Sigmoid colon (tissue), 7 donors: ENCODE measurements around the gene TSPAN1. TPM values are rescaled to one million over a fixed set of nuclear protein-coding genes. Genes with fewer than 3 reads are reported as not detected.

ENCODE experiments used
- DNase-seq: peaks from one replicate; pipeline ENCODE4 v3.0.0-alpha.2; 2019
- H3K27ac ChIP-seq, 4 donors: fragments of 200-600 bp; sonication (generic); one replicate each; pipeline ENCODE4 v1.5.1; 2016 to 2019; ENCODE audit warnings: mild to moderate bottlenecking in 1 of 4
- H3K27me3 ChIP-seq, 3 donors: fragments of 200-600 bp; sonication (generic); one replicate each; pipeline ENCODE4 v1.5.1; 2019; ENCODE audit warnings: mild to moderate bottlenecking in 1 of 3
- H3K36me3 ChIP-seq, 4 donors: fragments of 200-600 bp; sonication (generic); one replicate each; pipeline ENCODE4 v1.5.1; 2016 to 2019
- H3K4me1 ChIP-seq, 4 donors: fragments of 200-600 bp; sonication (generic); one replicate each; pipeline ENCODE4 v1.5.1; 2017 to 2019
- H3K4me3 ChIP-seq, 4 donors: fragments of 200-600 bp; sonication (generic); one replicate each; pipeline ENCODE4 v1.5.1; 2017 to 2019; ENCODE audit warnings: mild to moderate bottlenecking in 2 of 4, moderate library complexity in 1 of 4
- H3K9me3 ChIP-seq, 4 donors: fragments of 200-600 bp in 3 of 4; sonication (generic) in 3 of 4; one replicate each; pipeline versions ENCODE4 v1.5.1 to v1.6.1; 2013 to 2019
- EP300 ChIP-seq, 4 donors: sonication (generic); formaldehyde crosslinking; IDR thresholded peaks; one replicate each; pipeline ENCODE4 v1.6.1; 2017; ENCODE audit warnings: antibody characterized with exemption in 4 of 4
- POLR2A ChIP-seq, 2 donors: fragments of 450-650 bp; IDR thresholded peaks; one replicate each; pipeline ENCODE4 v1.6.1; 2016; ENCODE audit warnings: antibody characterized with exemption in 2 of 2, mild to moderate bottlenecking in 2 of 2, moderate library complexity in 2 of 2
- POLR2AphosphoS5 ChIP-seq, 4 donors: sonication (generic); formaldehyde crosslinking; IDR thresholded peaks; one replicate each; pipeline ENCODE4 v1.6.1; 2017; ENCODE audit warnings: antibody characterized with exemption in 4 of 4
- WGBS, 2 donors: extraction: QIAGEN DNeasy Blood & Tissue Kit; methylation state at CpG; one replicate each; pipeline ENCODE4 v1.1.7; 2013; 5-methylcytosine and 5-hydroxymethylcytosine counted together
- intact Hi-C: fragments of 100-400 bp; cut with DNase I; formaldehyde crosslinking; loops from one replicate; pipeline ENCODE4 v1.15.1; 2023
- polyA plus RNA-seq, 3 donors: library from polyadenylated mRNA; stranded (reverse); fragments of 200-250 nt; gene quantifications; one replicate each; pipeline ENCODE4 v1.2.3, GENCODE V29; 2013
- total RNA-seq, 4 donors: library from RNA; depleted of rRNA; stranded (reverse); fragments of >200 nt; gene quantifications; one replicate each; pipeline ENCODE4 v1.1.0, GENCODE V29; 2016
- TF ChIP-seq, protein P1 (sequence below), 4 experiments: fragments of 450-650 bp in 3 of 4; fragments of 200-600 bp in 1 of 4; IDR thresholded peaks; one replicate each; pipeline ENCODE4 v1.5.1; 2016 to 2019; ENCODE audit warnings: antibody characterized with exemption in 4 of 4, mild to moderate bottlenecking in 3 of 4, moderate library complexity in 2 of 4
- donor health status: healthy with polysubstance abuse.
- donor health status: Bipolar disorder and iron deficiency.
- donor health status: healthy.

Gene TSPAN1
- total and polyA plus RNA-seq, 7 donors = 0.95 to 1,233 (median 8.9) TPM

DNA sequence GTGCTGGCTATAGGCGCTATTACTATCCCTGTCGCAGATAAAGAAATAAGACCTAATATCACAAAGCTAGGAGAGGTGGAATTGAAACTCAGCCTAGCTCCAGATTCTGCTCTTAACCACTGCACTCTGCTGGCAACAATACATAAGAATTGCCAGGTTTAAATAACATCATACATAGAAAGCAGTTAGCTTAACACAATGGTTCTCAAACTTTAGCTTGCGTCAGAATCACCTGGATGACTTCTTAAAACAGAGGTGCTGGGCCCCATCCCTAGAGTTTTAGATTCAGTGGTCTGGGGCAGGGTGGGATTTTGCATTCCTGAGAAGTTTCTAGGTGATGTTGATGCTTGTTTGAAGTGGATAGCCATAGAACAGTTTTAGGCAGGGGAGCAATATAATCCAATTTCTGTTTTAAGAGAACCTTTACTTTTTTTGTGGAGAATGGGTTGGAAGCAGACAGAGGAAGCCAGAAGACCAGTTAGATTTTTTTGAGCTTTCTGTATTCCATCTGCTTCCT is 24.4 kb downstream of the TSPAN1 start:
- TF ChIP-seq POLR2A (IDR thresholded peaks at IDR 0.05) (no peak), POLR2AphosphoS5 (IDR thresholded peaks at IDR 0.05) (no peak), EP300 (IDR thresholded peaks at IDR 0.05) (no peak)
- TF ChIP-seq, protein P1, sequence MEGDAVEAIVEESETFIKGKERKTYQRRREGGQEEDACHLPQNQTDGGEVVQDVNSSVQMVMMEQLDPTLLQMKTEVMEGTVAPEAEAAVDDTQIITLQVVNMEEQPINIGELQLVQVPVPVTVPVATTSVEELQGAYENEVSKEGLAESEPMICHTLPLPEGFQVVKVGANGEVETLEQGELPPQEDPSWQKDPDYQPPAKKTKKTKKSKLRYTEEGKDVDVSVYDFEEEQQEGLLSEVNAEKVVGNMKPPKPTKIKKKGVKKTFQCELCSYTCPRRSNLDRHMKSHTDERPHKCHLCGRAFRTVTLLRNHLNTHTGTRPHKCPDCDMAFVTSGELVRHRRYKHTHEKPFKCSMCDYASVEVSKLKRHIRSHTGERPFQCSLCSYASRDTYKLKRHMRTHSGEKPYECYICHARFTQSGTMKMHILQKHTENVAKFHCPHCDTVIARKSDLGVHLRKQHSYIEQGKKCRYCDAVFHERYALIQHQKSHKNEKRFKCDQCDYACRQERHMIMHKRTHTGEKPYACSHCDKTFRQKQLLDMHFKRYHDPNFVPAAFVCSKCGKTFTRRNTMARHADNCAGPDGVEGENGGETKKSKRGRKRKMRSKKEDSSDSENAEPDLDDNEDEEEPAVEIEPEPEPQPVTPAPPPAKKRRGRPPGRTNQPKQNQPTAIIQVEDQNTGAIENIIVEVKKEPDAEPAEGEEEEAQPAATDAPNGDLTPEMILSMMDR (IDR thresholded peaks at IDR 0.05) = no peak
- DNase-seq = no peak
- Histone ChIP-seq H3K36me3 (peaks cover 0 to 26% (median 5%) of the 10 kb centered on the region in 4 donors), H3K9me3 (no peaks in the 10 kb centered on the region), H3K4me1 (peaks cover 0 to 36% (median 33%) of the 10 kb centered on the region in 4 donors), H3K27me3 (no peaks in the 10 kb centered on the region), H3K27ac (peak overlapping the region in 3 of 4 donors; percentile 83 to 87 (median 84)), H3K4me3 (peak overlapping the region in 3 of 4 donors; percentile 79 to 93 (median 85))
- intact Hi-C loops = no loop called here
- WGBS, 2 donors = 73 to 95% methylated on average over 3 of the region's 3 CpGs

DNA sequence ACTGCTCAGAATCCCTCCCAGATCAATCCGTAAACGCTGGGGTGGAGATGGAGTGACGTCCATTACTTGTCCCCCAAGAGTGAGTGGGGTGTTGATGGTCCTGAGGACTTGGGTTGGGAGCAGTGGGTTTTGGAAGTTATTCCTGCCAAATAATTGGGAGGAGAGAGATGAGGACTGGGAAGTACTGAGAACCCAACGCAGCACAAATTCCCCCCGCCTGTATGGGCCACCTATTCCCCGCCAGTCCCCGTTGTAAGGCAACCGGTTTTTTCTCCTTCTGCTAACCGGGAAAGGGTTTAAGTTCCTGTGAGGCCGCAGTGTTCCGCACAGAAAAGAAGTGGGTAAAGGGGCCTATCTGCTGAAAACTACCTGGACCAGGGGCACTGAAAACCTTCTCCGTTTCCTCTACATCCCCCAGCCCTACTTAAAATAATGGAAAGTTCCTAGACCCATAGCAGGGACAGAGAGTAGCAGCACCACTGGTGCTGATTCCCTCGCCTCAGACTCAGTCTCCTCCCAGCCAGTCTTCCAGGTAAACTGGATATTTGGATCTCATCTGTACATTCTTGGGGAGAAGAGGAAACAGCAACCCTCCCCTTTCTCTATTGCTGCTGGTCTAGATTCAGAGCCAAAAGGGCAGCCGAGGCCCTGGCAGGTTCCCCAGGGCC is 29.0 kb downstream of the TSPAN1 start:
- peak overlapping the region; percentile 66 to 87 (median 73) for H3K4me3 ChIP-seq
- DNase-seq = no peak
- no peaks in the 10 kb centered on the region for H3K27me3 ChIP-seq
- H3K27ac ChIP-seq = peak overlapping the region; percentile 80 to 90 (median 85)
- WGBS, 2 donors = 53 to 78% methylated on average over 14 of the region's 14 CpGs
- no peaks in the 10 kb centered on the region for H3K36me3 ChIP-seq
- H3K4me1 ChIP-seq = peaks cover 0 to 35% (median 27%) of the 10 kb centered on the region in 4 donors
- no peaks in the 10 kb centered on the region for H3K9me3 ChIP-seq
- intact Hi-C loops = loop anchor here (2.0 kb wide), 1 partner anchor 43 kb away; the partner anchor contains the start of gene RAD54L
- TF ChIP-seq EP300 (IDR thresholded peaks at IDR 0.05) = no peak
- TF ChIP-seq, protein P1 (IDR thresholded peaks at IDR 0.05) = no peak
- no peak for TF ChIP-seq POLR2A (IDR thresholded peaks at IDR 0.05)
- TF ChIP-seq POLR2AphosphoS5 (IDR thresholded peaks at IDR 0.05) = no peak

DNA sequence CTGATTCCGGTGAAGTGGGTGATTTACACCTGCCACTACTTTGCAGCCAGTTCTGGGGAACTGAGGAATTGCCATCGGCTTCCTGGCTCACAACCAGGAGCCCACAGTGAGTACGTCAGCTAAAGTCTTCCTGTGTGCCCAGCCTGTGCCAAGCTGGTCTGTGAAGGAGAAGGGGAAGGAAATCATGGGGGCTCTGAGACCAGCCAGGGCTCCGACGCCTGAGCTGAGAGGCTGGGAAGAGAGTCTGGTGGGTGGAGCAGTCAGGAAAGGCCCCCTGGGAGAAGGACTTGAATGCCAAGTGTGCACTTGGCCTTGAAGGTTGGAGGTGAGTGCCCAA is 29.5 kb downstream of the TSPAN1 start:
- TF ChIP-seq POLR2AphosphoS5 (IDR thresholded peaks at IDR 0.05) (no peak), EP300 (IDR thresholded peaks at IDR 0.05) (no peak), POLR2A (IDR thresholded peaks at IDR 0.05) (no peak)
- TF ChIP-seq, protein P1 (IDR thresholded peaks at IDR 0.05) = no peak
- Histone ChIP-seq H3K27ac (peak overlapping the region; percentile 80 to 90 (median 85)), H3K36me3 (no peaks in the 10 kb centered on the region), H3K4me3 (peak overlapping the region; percentile 66 to 87 (median 73)), H3K4me1 (peaks cover 0 to 30% (median 22%) of the 10 kb centered on the region in 4 donors), H3K27me3 (no peaks in the 10 kb centered on the region), H3K9me3 (no peaks in the 10 kb centered on the region)
- peak; percentile 68 for DNase-seq
- intact Hi-C loops = no loop called here
- 51 to 78% methylated on average over 5 of the region's 5 CpGs for WGBS, 2 donors

DNA sequence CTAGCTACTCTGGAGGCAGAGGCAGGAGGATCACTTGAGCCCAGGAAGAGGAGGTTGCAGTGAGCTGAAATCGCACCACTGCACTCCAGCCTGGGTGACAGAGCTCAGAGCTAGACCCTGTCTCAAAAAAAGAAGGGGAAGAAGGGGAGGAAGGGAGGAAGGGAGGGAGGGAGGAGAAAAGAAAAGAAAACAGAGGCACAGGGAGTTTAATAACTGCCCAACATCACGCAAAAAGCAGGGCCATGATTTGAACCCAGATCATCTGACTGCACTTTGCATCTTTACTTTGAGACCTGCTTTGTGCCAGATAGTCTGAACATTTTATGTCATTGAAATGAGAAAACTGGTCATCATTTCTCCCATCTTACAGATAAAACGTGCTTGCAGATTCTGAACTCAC is 30.3 kb downstream of the TSPAN1 start:
- intact Hi-C loops = no loop called here
- TF ChIP-seq EP300 (IDR thresholded peaks at IDR 0.05) = no peak
- H3K4me3 ChIP-seq = peak overlapping the region in 1 of 4 donors; percentile 77

DNA sequence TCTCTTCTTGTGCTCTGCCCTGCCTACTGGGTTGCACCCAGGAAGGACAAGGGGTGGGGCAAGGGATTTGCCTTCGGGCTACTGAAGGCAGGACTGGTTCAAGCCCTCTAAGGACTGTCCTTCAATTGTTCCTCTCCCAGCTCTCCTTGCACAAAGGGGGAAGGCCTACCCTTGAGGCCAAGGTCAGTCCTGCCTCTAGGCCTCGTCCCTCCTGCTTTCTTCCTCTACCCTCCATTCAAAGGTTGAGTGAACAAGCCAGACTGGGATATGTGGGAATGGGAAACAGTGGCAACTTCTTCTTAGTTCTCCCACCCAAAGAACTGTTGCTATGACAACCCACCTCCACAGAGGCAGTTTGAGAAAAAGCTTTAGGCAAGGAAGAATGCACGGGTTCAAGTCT is 30.9 kb downstream of the TSPAN1 start:
- TF ChIP-seq EP300 (IDR thresholded peaks at IDR 0.05) (no peak), POLR2AphosphoS5 (IDR thresholded peaks at IDR 0.05) (no peak), POLR2A (IDR thresholded peaks at IDR 0.05) (no peak)
- TF ChIP-seq, protein P1 (IDR thresholded peaks at IDR 0.05) = no peak
- H3K9me3 ChIP-seq = no peaks in the 10 kb centered on the region
- H3K36me3 ChIP-seq = no peaks in the 10 kb centered on the region
- H3K27ac ChIP-seq = peak overlapping the region; percentile 2 to 90 (median 85)
- no peak for DNase-seq
- no peaks in the 10 kb centered on the region for H3K27me3 ChIP-seq
- intact Hi-C loops = no loop called here
- WGBS, 2 donors = 61 to 76% methylated on average over 3 of the region's 3 CpGs
- H3K4me1 ChIP-seq = peaks cover 0 to 30% (median 22%) of the 10 kb centered on the region in 4 donors
- H3K4me3 ChIP-seq = no peak overlapping the region

More for the DNA sequence above, 30.3 kb downstream of the TSPAN1 start:
- no peaks in the 10 kb centered on the region for H3K36me3 ChIP-seq
- no peaks in the 10 kb centered on the region for H3K9me3 ChIP-seq
- H3K27ac ChIP-seq = peak overlapping the region; percentile 80 to 90 (median 85)
- 71 to 86% methylated on average over 3 of the region's 3 CpGs for WGBS, 2 donors
- peaks cover 0 to 30% (median 22%) of the 10 kb centered on the region in 4 donors for H3K4me1 ChIP-seq
- H3K27me3 ChIP-seq = no peaks in the 10 kb centered on the region
- DNase-seq = no peak
